K562 (cell line): ENCODE data around the gene SGMS1. TPM values are rescaled to one million over a fixed set of nuclear protein-coding genes. Genes with fewer than 3 reads are reported as not detected.

ENCODE experiments used
- BRD4 ChIP-seq: fragments of 200-600 bp; sonication (generic); IDR thresholded peaks from 2 replicates; pipeline ENCODE4 v1.6.1; 2017; ENCODE audit warnings: inconsistent platforms
- CC2D1A ChIP-seq: fragments of 450-650 bp; IDR thresholded peaks from 2 replicates; pipeline ENCODE4 v1.6.1; 2017; ENCODE audit warnings: mild to moderate bottlenecking
- CTBP1 ChIP-seq: fragments of 450-650 bp; IDR thresholded peaks from 2 replicates; pipeline ENCODE4 v1.6.1; 2016; ENCODE audit warnings: borderline replicate concordance
- CTCFL ChIP-seq: IDR thresholded peaks from 2 replicates; pipeline ENCODE4 v1.6.1; 2011; ENCODE audit warnings: borderline replicate concordance, low read depth, mild to moderate bottlenecking, moderate library complexity, low read length; ENCODE audit not compliant: insufficient read depth, poor library complexity, severe bottlenecking
- DACH1 ChIP-seq: fragments of 450-650 bp; IDR thresholded peaks from 2 replicates; pipeline ENCODE4 v1.6.1; 2018; ENCODE audit not compliant: partially characterized antibody
- DPF2 ChIP-seq: fragments of 450-650 bp; IDR thresholded peaks from 2 replicates; pipeline ENCODE4 v1.6.1; 2016
- E2F8 ChIP-seq: fragments of 450-650 bp; IDR thresholded peaks from 2 replicates; pipeline ENCODE4 v1.7.1; 2018; ENCODE audit warnings: mild to moderate bottlenecking, low read depth; ENCODE audit not compliant: partially characterized antibody
- EGR1 ChIP-seq: fragments of 450-650 bp; conservative IDR thresholded peaks from 2 replicates; pipeline ENCODE4 v1.6.1; 2017; ENCODE audit warnings: mild to moderate bottlenecking
- EP400 ChIP-seq: fragments of 450-650 bp; IDR thresholded peaks from 2 replicates; pipeline ENCODE4 v1.6.1; 2017; ENCODE audit warnings: antibody characterized with exemption, mild to moderate bottlenecking, moderate library complexity
- ETV1 ChIP-seq: fragments of 450-650 bp; conservative IDR thresholded peaks from 2 replicates; pipeline ENCODE4 v1.6.1; 2016; ENCODE audit warnings: missing genetic modification characterization, control low read depth, low read depth, missing compliant biosample characterization
- ETV5 ChIP-seq: sonication (generic); formaldehyde crosslinking; IDR thresholded peaks from 2 replicates; pipeline ENCODE4 v1.4.0; 2020; ENCODE audit warnings: low read depth, mild to moderate bottlenecking, missing genetic modification reagents
- HNRNPH1 ChIP-seq: fragments of 200-400 bp; formaldehyde crosslinking; optimal IDR thresholded peaks from 2 replicates; pipeline ENCODE3; 2017; ENCODE audit warnings: low read depth, mild to moderate bottlenecking, low read length, moderate library complexity
- MED1 ChIP-seq: sonication (generic); formaldehyde crosslinking; IDR thresholded peaks from 2 replicates; pipeline ENCODE4 v1.8.1; 2023; ENCODE audit warnings: missing genetic modification reagents, borderline replicate concordance
- NR1H2 ChIP-seq: sonication (generic); formaldehyde crosslinking; IDR thresholded peaks from 2 replicates; pipeline ENCODE4 v1.4.0; 2020; ENCODE audit warnings: mild to moderate bottlenecking, missing genetic modification reagents
- PHF21A ChIP-seq: fragments of 450-650 bp; IDR thresholded peaks from 2 replicates; pipeline ENCODE4 v1.6.1; 2017; ENCODE audit warnings: low read depth, borderline replicate concordance
- RBFOX2 ChIP-seq: fragments of 200-400 bp; formaldehyde crosslinking; IDR thresholded peaks from 2 replicates; pipeline ENCODE4 v1.6.1; 2017; ENCODE audit warnings: low read depth, mild to moderate bottlenecking, low read length, moderate library complexity
- TAF1 ChIP-seq: IDR thresholded peaks from 2 replicates; pipeline ENCODE4 v1.6.1; 2011; ENCODE audit warnings: mild to moderate bottlenecking, low read length, moderate library complexity; ENCODE audit not compliant: insufficient read depth, control insufficient read depth, severe bottlenecking; ENCODE audit errors: extremely low read depth
- TCF15 ChIP-seq: fragments of 250-450 bp; sonication (Bioruptor Pico); IDR thresholded peaks from 2 replicates; pipeline ENCODE4 v1.8.0; 2022; ENCODE audit warnings: moderate library complexity, mild to moderate bottlenecking, inconsistent platforms
- USF1 ChIP-seq: sonication (generic); formaldehyde crosslinking; IDR thresholded peaks from 2 replicates; pipeline ENCODE4 v1.9.0; 2022; ENCODE audit warnings: mild to moderate bottlenecking, missing genetic modification reagents
- XRCC5 ChIP-seq: fragments of 200-400 bp; formaldehyde crosslinking; IDR thresholded peaks from 2 replicates; pipeline ENCODE4 v1.6.1; 2017; ENCODE audit warnings: low read depth, mild to moderate bottlenecking, low read length
- ZNF165 ChIP-seq: fragments of 250-450 bp; sonication (Bioruptor Pico); IDR thresholded peaks from 2 replicates; pipeline ENCODE4 v1.4.0; 2020; ENCODE audit warnings: borderline replicate concordance
- ZNF175 ChIP-seq: fragments of 200-800 bp; sonication (Bioruptor generic); IDR thresholded peaks from 2 replicates; pipeline ENCODE4 v1.6.1; 2016; ENCODE audit warnings: low read depth, mild to moderate bottlenecking, missing genetic modification characterization, missing compliant biosample characterization
- ZNF589 ChIP-seq: fragments of 200-800 bp; sonication (Bioruptor generic); IDR thresholded peaks from 2 replicates; pipeline ENCODE4 v1.6.1; 2016; ENCODE audit warnings: low read depth, missing genetic modification characterization, missing compliant biosample characterization
- polyA plus RNA-seq, 8 experiments: library from polyadenylated mRNA; depleted of rRNA in 4 of 8; stranded (reverse) in 5 of 8; unstranded in 3 of 8; fragments of >200 nt; fragmentation: Nextera tagmentation in 2 of 8; fragmentation: Illumina TruSeq in 1 of 8; extraction: Ambion mirVana in 2 of 8; extraction: Trizol in 1 of 8; gene quantifications; 2 replicates each; pipeline versions ENCODE4 v1.2.1 to v1.2.3, GENCODE V29; 2011 to 2014; ENCODE audit warnings: inconsistent platforms in 1 of 8, missing spikeins in 1 of 8
- total RNA-seq, 7 experiments: library from RNA; depleted of rRNA in 6 of 7; stranded (reverse); fragments of >200 nt in 6 of 7; fragmentation: Illumina TruSeq in 2 of 7; extraction: Trizol in 2 of 7; gene quantifications; 2 replicates each; pipeline versions ENCODE4 v1.2.1 to v1.2.3, GENCODE V29; 2011 to 2021; ENCODE audit warnings: low replicate concordance in 1 of 7

Gene SGMS1
- total and polyA plus RNA-seq, 9 of the 15 experiments (the other 6 are each of a cell fraction or from before 2014, with no cell fraction given) = 22.6 to 232 (median 82.2) TPM

GRCh38 chr10:50577681-50578350 is 45.9 kb downstream of the SGMS1 start (continued):
- TF ChIP-seq EGR1 (no peak), NR1H2 (CRISPR knock-in tag) (no peak), DACH1 (peak; percentile 76), RBFOX2 (peak; percentile 38), MED1 (CRISPR knock-in tag) (no peak), ZNF175 (peak; percentile 76; the same call in 1 of the 2 replicates), TCF15 (CRISPR knock-in tag) (no peak), CTCFL (no peak), PHF21A (0 out of 2 replicates have a peak, but pooled peaks have one; percentile 39), HNRNPH1 (no peak), DPF2 (peak; percentile 99), EP400 (peak; percentile 79), ETV1 (tag) (peak; percentile 42; the same call in 1 of the 2 replicates), CTBP1 (peak; percentile 92), ETV5 (CRISPR knock-in tag) (peak; percentile 28; the same call in 1 of the 2 replicates), E2F8 (peak; percentile 65), TAF1 (peak; percentile 63), ZNF589 (CRISPR knock-in tag) (peak; percentile 50; the same call in 1 of the 2 replicates), USF1 (CRISPR knock-in tag) (no peak), ZNF165 (CRISPR knock-in tag) (no peak), BRD4 (peak; percentile 21; the same call in 1 of the 2 replicates), XRCC5 (0 out of 2 replicates have a peak, but pooled peaks have one; percentile 79), CC2D1A (peak; percentile 83)
